Right lobe of liver (tissue), 4 donors: ENCODE data around the gene OR5V1.

Source experiments
- CTCF ChIP-seq, 4 donors: fragments of 200-600 bp in 3 of 4; fragments of 450-650 bp in 1 of 4; IDR thresholded peaks; one replicate each; pipeline versions ENCODE4 v1.5.1 to v1.8.0; 2016 to 2022; ENCODE audit warnings: antibody characterized with exemption in 4 of 4, mild to moderate bottlenecking in 2 of 4
- POLR2A ChIP-seq: fragments of 450-650 bp; IDR thresholded peaks from one replicate; pipeline ENCODE4 v1.6.1; 2017; ENCODE audit warnings: antibody characterized with exemption, mild to moderate bottlenecking
- donor health status: DM: no; HTN: no; CAD: no.
- donor health status: DM: no; HTN: no; CAD: no.
- donor health status: DM: no; HTN: yes; CAD: no.

GRCh38 chr6:29414588-29414987, 45.9 kb upstream of the OR5V1 start, which contains the start of gene OR12D1:
- peak; percentile 45 to 52 (median 48) for TF ChIP-seq CTCF (IDR thresholded peaks at IDR 0.05)
- TF ChIP-seq POLR2A: no peak
